ENCODE measurements around the gene IGF2BP3. TPM values are rescaled to one million over a fixed set of nuclear protein-coding genes. Genes with fewer than 3 reads are reported as not detected.

The IGF2BP3 gene
- total and polyA plus RNA-seq, 8 donors = 0.09 to 1.3 (median 0.55) TPM

- FAIRE-seq (no peak), DNase-seq (no peak), ATAC-seq (no peak)
- no peak overlapping the region for H3K4me3 ChIP-seq
- H3K4me1 ChIP-seq = no peaks in the 10 kb centered on the region
- H3K27ac ChIP-seq = no peak overlapping the region
- intact Hi-C loops (cut with DNase I) = no loop called here
- H3K36me3 ChIP-seq = no peaks in the 10 kb centered on the region
- TF ChIP-seq CTCF (IDR thresholded peaks at IDR 0.05) = no peak
- no peaks in the 10 kb centered on the region for H3K27me3 ChIP-seq
- WGBS, 2 donors = 41 to 53% methylated on average over 4 of the region's 4 CpGs
- no peaks in the 10 kb centered on the region for H3K9me3 ChIP-seq
Measured at GRCh38 chr7:23292623-23293022, 177.7 kb downstream of the IGF2BP3 start.

GRCh38 chr7:23291957-23292560 lies 178.2 kb downstream of the IGF2BP3 start:
- no peak for TF ChIP-seq CTCF (IDR thresholded peaks at IDR 0.05)
- intact Hi-C loops (cut with DNase I) = no loop called here
- WGBS, 2 donors = 70 to 78% methylated on average over 3 of the region's 3 CpGs
- no peaks in the 10 kb centered on the region for H3K9me3 ChIP-seq
- no peak overlapping the region for H3K4me3 ChIP-seq
- H3K4me1 ChIP-seq = no peaks in the 10 kb centered on the region
- no peak for FAIRE-seq
- no peak overlapping the region for H3K27ac ChIP-seq
- no peaks in the 10 kb centered on the region for H3K27me3 ChIP-seq
- DNase-seq = no peak
- ATAC-seq = no peak
- no peaks in the 10 kb centered on the region for H3K36me3 ChIP-seq

DNA sequence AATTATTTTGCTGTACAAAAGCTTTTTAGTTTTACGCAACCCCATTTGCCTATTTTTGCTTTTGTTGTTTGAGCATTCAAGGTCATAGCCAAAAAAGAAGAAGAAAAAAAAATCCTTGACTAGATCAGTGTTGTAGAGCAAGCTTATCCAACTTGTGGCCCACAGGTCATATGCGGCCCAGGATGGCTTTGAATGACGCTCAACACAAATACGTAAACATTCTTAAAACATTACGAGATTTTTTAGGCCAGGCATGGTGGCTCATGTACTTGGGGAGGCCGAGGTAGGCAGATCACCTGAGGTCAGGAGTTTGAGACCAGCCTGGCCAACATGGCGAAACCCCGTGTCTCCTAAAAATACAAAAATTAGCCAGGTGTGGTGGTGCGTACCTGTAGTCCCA lies 179.3 kb downstream of the IGF2BP3 start:
- no peak for ATAC-seq
- H3K4me1 ChIP-seq = no peaks in the 10 kb centered on the region
- no peaks in the 10 kb centered on the region for H3K36me3 ChIP-seq
- no peaks in the 10 kb centered on the region for H3K9me3 ChIP-seq
- intact Hi-C loops (cut with DNase I) = no loop called here
- TF ChIP-seq CTCF (IDR thresholded peaks at IDR 0.05) = no peak
- no peak overlapping the region for H3K4me3 ChIP-seq
- no peaks in the 10 kb centered on the region for H3K27me3 ChIP-seq
- DNase-seq = no peak
- 92 to 95% methylated on average over 9 of the region's 9 CpGs for WGBS, 2 donors
- no peak for FAIRE-seq
- H3K27ac ChIP-seq = no peak overlapping the region

DNA sequence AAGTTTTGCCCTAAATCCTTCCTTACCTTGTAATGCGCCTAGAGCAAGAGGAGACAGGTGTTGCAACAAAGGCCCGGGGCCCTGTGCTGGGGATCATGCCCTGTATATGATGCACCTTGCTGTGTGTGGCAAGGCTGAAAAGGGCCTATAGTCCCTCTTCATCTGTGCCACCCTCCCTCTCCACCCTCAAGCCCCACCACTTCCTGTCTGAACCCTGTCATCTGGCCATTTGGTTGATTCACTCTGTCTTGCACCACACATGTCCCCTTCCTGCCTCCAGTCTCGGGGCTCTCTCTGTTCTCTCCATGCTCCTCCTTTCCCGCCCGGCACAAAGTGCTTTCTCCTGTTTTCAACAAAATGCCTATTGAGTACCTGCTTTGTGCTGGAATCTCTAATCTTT lies 182.7 kb downstream of the IGF2BP3 start:
- no peak for TF ChIP-seq CTCF (IDR thresholded peaks at IDR 0.05)
- Histone ChIP-seq H3K9me3 (no peaks in the 10 kb centered on the region), H3K36me3 (no peaks in the 10 kb centered on the region), H3K27me3 (no peaks in the 10 kb centered on the region), H3K4me3 (no peak overlapping the region), H3K27ac (no peak overlapping the region), H3K4me1 (no peaks in the 10 kb centered on the region)
- WGBS, 2 donors = 90 to 96% methylated on average over 5 of the region's 5 CpGs
- intact Hi-C loops (cut with DNase I) = no loop called here
- FAIRE-seq (no peak), ATAC-seq (no peak), DNase-seq (no peak)

Data from pancreas (tissue), 10 donors.